HCT116 (cell line): ENCODE measurements around the gene EPS8L2. TPM values are rescaled to one million over a fixed set of nuclear protein-coding genes. Genes with fewer than 3 reads are reported as not detected.
A peak's percentile ranks its signal among the peaks of the same experiment; 100 is the strongest.

Experiments
- ATAC-seq: fragments of 200-7000 bp; cut with Tn5 transposase; 2 replicates; pipeline ENCODE4 v1.9.1; 2020; ENCODE audit warnings: mild to moderate bottlenecking, moderate library complexity
- BruUV-seq: library from RNA; stranded (reverse); fragments of 400-500 nt; replicated peaks from 2 replicates; lab custom pipeline; 2021; lab: Mats Ljungman, UMichigan
- CTCF ChIA-PET: fragments of 300-600 bp; sonication (Branson Sonifier 250); formaldehyde crosslinking; loops from one replicate; lab custom pipeline; 2021; ENCODE audit warnings: antibody characterized with exemption; lab: Charles Lee
- POLR2A ChIA-PET: fragments of 300-600, 350-600 bp; sonication (Branson Sonifier 250); formaldehyde crosslinking; loops from one replicate; lab custom pipeline; 2021; ENCODE audit warnings: antibody characterized with exemption; lab: Charles Lee
- RAD21 ChIA-PET, 2 experiments: fragments of 300-600 bp; sonication (Branson Sonifier 250); formaldehyde crosslinking; loops; one replicate each; lab custom pipeline; 2023; ENCODE audit warnings: low total read pairs in 2 of 2; ENCODE audit not compliant: uncharacterized antibody in 2 of 2, unreplicated experiment in 2 of 2, low non-redundant PET in 1 of 2; lab: Charles Lee
- DNase-seq: peaks from one replicate; pipeline ENCODE4 v3.0.0-alpha.2; 2010; ENCODE audit warnings: low read depth, low spot score
- H2AFZ ChIP-seq: fragments of 200-600 bp; shearing (Covaris generic), sonication (generic); 2 replicates; pipeline ENCODE4 v1.6.1; 2017; ENCODE audit warnings: low read depth, mixed run types, mixed read lengths, antibody characterized with exemption, low read length; ENCODE audit not compliant: poor library complexity, severe bottlenecking
- H3K27ac ChIP-seq: 2 replicates; pipeline ENCODE4 v1.5.1; 2012; ENCODE audit warnings: low read depth, low read length
- H3K27me3 ChIP-seq: fragments of 200-600 bp; sonication (generic); 2 replicates; pipeline ENCODE4 v1.6.1; 2016; ENCODE audit warnings: mixed run types, low read length, mixed read lengths; ENCODE audit not compliant: insufficient read depth
- H3K36me3 ChIP-seq, 2 experiments: fragments of 200-500 bp in 1 of 2; fragments of 200-600 bp in 1 of 2; sonication (Bioruptor generic) in 1 of 2; sonication (generic) in 1 of 2; 2 replicates each; pipeline versions ENCODE4 v1.5.1 to v1.6.1; 2014 to 2016; ENCODE audit warnings: low read length in 2 of 2, inconsistent platforms in 1 of 2, mixed read lengths in 1 of 2, mixed run types in 1 of 2; ENCODE audit not compliant: insufficient read depth in 2 of 2, control insufficient read depth in 1 of 2
- H3K4me1 ChIP-seq, 2 experiments: fragments of 200-600 bp in 1 of 2; sonication (generic) in 1 of 2; 2 replicates each; pipeline versions ENCODE4 v1.5.1 to v1.6.1; 2012 to 2017; ENCODE audit warnings: low read length in 2 of 2, inconsistent platforms in 1 of 2, mild to moderate bottlenecking in 1 of 2, mixed read lengths in 1 of 2, mixed run types in 1 of 2, moderate library complexity in 1 of 2; ENCODE audit not compliant: insufficient read depth in 2 of 2, control insufficient read depth in 1 of 2
- H3K4me2 ChIP-seq: fragments of 200-600 bp; sonication (generic); 2 replicates; pipeline ENCODE4 v1.6.1; 2017; ENCODE audit warnings: mixed run types, low read length, mixed read lengths
- H3K4me3 ChIP-seq, 2 experiments: fragments of 200-600 bp in 1 of 2; sonication (generic) in 1 of 2; replicated peaks in 1 of 2; 2 replicates each; pipeline ENCODE4 v1.5.1; 2011 to 2016; ENCODE audit warnings: low read length in 2 of 2, control low read depth in 1 of 2, low read depth in 1 of 2, mild to moderate bottlenecking in 1 of 2, mixed read lengths in 1 of 2, mixed run types in 1 of 2
- H3K79me2 ChIP-seq: fragments of 200-600 bp; sonication (generic); 2 replicates; pipeline ENCODE4 v1.6.1; 2017; ENCODE audit warnings: mild to moderate bottlenecking, mixed run types, low read length, moderate library complexity, mixed read lengths; ENCODE audit not compliant: insufficient read depth
- H3K9ac ChIP-seq: fragments of 200-600 bp; sonication (generic); 2 replicates; pipeline ENCODE4 v1.6.1; 2016; ENCODE audit warnings: low read length, mixed read lengths
- H3K9me2 ChIP-seq: fragments of 200-600 bp; sonication (generic), shearing (Covaris generic); 2 replicates; pipeline ENCODE4 v1.6.1; 2017; ENCODE audit warnings: mixed run types, mild to moderate bottlenecking, moderate library complexity; ENCODE audit not compliant: insufficient read depth
- H3K9me3 ChIP-seq, 2 experiments: fragments of 200-500 bp in 1 of 2; fragments of 200-600 bp in 1 of 2; sonication (Bioruptor generic) in 1 of 2; sonication (generic) in 1 of 2; 2 replicates each; pipeline ENCODE4 v1.6.1; 2014 to 2017; ENCODE audit warnings: low read length in 2 of 2, mixed read lengths in 2 of 2, inconsistent platforms in 1 of 2, low read depth in 1 of 2, mild to moderate bottlenecking in 1 of 2, mixed run types in 1 of 2, moderate library complexity in 1 of 2; ENCODE audit not compliant: control insufficient read depth in 1 of 2, insufficient read depth in 1 of 2
- H4K20me1 ChIP-seq: fragments of 200-600 bp; sonication (generic), shearing (Covaris generic); 2 replicates; pipeline ENCODE4 v1.6.1; 2017; ENCODE audit warnings: mixed run types, mild to moderate bottlenecking, moderate library complexity; ENCODE audit not compliant: insufficient read depth
- ATF3 ChIP-seq: IDR thresholded peaks from 2 replicates; pipeline ENCODE4 v1.6.1; 2012
- CBX3 ChIP-seq: IDR thresholded peaks from 2 replicates; pipeline ENCODE4 v1.6.1; 2012; ENCODE audit warnings: low read depth
- CEBPB ChIP-seq: IDR thresholded peaks from 2 replicates; pipeline ENCODE4 v1.6.1; 2012; ENCODE audit warnings: low read depth
- EGR1 ChIP-seq: IDR thresholded peaks from 2 replicates; pipeline ENCODE4 v1.6.1; 2012; ENCODE audit warnings: low read depth
- ELF1 ChIP-seq: IDR thresholded peaks from 2 replicates; pipeline ENCODE4 v1.6.1; 2012; ENCODE audit warnings: low read depth, borderline replicate concordance
- EZH2 ChIP-seq: fragments of 200-600 bp; sonication (generic); IDR thresholded peaks from 2 replicates; pipeline ENCODE4 v1.6.1; 2017; ENCODE audit warnings: antibody characterized with exemption, mixed run types
- EZH2phosphoT487 ChIP-seq: fragments of 200-600 bp; IDR thresholded peaks from 2 replicates; pipeline ENCODE4 v1.6.1; 2018; ENCODE audit warnings: antibody characterized with exemption, borderline replicate concordance
- FOSL1 ChIP-seq: IDR thresholded peaks from 2 replicates; pipeline ENCODE4 v1.6.1; 2012; ENCODE audit warnings: low read depth
- POLR2A ChIP-seq: IDR thresholded peaks from 2 replicates; pipeline ENCODE4 v1.7.0; 2011; ENCODE audit warnings: borderline replicate concordance; ENCODE audit not compliant: insufficient read depth, insufficient read length; ENCODE audit errors: extremely low read depth
- POLR2AphosphoS5 ChIP-seq: IDR thresholded peaks from 2 replicates; pipeline ENCODE4 v1.6.1; 2011; ENCODE audit warnings: mild to moderate bottlenecking, low read depth, low read length, moderate library complexity
- REST ChIP-seq: IDR thresholded peaks from 2 replicates; pipeline ENCODE4 v1.6.1; 2012; ENCODE audit warnings: low read depth
- SIN3A ChIP-seq: IDR thresholded peaks from 2 replicates; pipeline ENCODE4 v1.6.1; 2012; ENCODE audit warnings: low read depth
- SP1 ChIP-seq: IDR thresholded peaks from 2 replicates; pipeline ENCODE4 v1.6.1; 2012; ENCODE audit warnings: low read depth
- SRF ChIP-seq: IDR thresholded peaks from 2 replicates; pipeline ENCODE4 v1.6.1; 2012; ENCODE audit warnings: low read depth
- YY1 ChIP-seq: IDR thresholded peaks from 2 replicates; pipeline ENCODE4 v1.6.1; 2011; ENCODE audit warnings: low read length, low read depth, moderate library complexity, mild to moderate bottlenecking; ENCODE audit not compliant: insufficient replicate concordance; ENCODE audit errors: extremely low read depth
- ZFX ChIP-seq: fragments of 450-650 bp; IDR thresholded peaks from 2 replicates; pipeline ENCODE4 v1.6.1; 2017
- intact Hi-C: fragments of 100-400 bp; cut with micrococcal nuclease; formaldehyde crosslinking; loops from 2 replicates; pipeline ENCODE4 v1.10.0; 2022
- total RNA-seq: library from RNA; stranded (reverse); gene quantifications from one replicate; pipeline ENCODE4 v1.2.1, GENCODE V29; 2021; ENCODE audit not compliant: unreplicated experiment
- TF ChIP-seq, protein P1 (sequence below): IDR thresholded peaks from 2 replicates; pipeline ENCODE4 v1.6.1; 2011; ENCODE audit warnings: mild to moderate bottlenecking, low read length, moderate library complexity; ENCODE audit not compliant: insufficient replicate concordance; ENCODE audit errors: extremely low read depth
- TF ChIP-seq, protein P2 (sequence below), 3 experiments: fragments of 200-600 bp in 1 of 3; sonication (generic) in 1 of 3; IDR thresholded peaks in 2 of 3; conservative IDR thresholded peaks in 1 of 3; 2 replicates each; pipeline ENCODE4 v1.5.1; 2012 to 2017; ENCODE audit warnings: low read depth in 2 of 3, low read length in 2 of 3, antibody characterized with exemption in 1 of 3, borderline replicate concordance in 1 of 3, control low read depth in 1 of 3, mild to moderate bottlenecking in 1 of 3, mixed read lengths in 1 of 3, mixed run types in 1 of 3, moderate library complexity in 1 of 3; ENCODE audit not compliant: insufficient read depth in 1 of 3

The EPS8L2 gene
- total RNA-seq, 1 experiment from 2014 or later, result 157 TPM

- no peak for DNase-seq
- ChIA-PET RAD21 (interaction anchor here (0.6 to 1.3 kb wide), 3 partner anchors 9 to 31 kb away, joined by 3 read pairs; partner anchors contain the start of gene EPS8L2 (in 1 of the 2)), POLR2A (interaction anchor here (1.5 kb wide), 2 partner anchors 9 to 37 kb away, joined by 3 to 6 read pairs; partner anchors contain the start of gene EPS8L2)
- Histone ChIP-seq H3K36me3 (no peaks in the 10 kb centered on the region; a peak in 1 of 4 replicates), H3K4me3 (peak overlapping the region in 1 of 2 experiments; percentile 75; a peak in 2 of 4 replicates)
- no peak for TF ChIP-seq CBX3
- TF ChIP-seq, protein P1, sequence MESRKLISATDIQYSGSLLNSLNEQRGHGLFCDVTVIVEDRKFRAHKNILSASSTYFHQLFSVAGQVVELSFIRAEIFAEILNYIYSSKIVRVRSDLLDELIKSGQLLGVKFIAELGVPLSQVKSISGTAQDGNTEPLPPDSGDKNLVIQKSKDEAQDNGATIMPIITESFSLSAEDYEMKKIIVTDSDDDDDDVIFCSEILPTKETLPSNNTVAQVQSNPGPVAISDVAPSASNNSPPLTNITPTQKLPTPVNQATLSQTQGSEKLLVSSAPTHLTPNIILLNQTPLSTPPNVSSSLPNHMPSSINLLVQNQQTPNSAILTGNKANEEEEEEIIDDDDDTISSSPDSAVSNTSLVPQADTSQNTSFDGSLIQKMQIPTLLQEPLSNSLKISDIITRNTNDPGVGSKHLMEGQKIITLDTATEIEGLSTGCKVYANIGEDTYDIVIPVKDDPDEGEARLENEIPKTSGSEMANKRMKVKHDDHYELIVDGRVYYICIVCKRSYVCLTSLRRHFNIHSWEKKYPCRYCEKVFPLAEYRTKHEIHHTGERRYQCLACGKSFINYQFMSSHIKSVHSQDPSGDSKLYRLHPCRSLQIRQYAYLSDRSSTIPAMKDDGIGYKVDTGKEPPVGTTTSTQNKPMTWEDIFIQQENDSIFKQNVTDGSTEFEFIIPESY, result no peak
- no peak for TF ChIP-seq SRF
- no peak for TF ChIP-seq YY1
- no peak for TF ChIP-seq ELF1
- no peak for TF ChIP-seq POLR2A
- TF ChIP-seq FOSL1, result no peak
- TF ChIP-seq SIN3A, result no peak
- TF ChIP-seq CEBPB, result no peak
- no peak for TF ChIP-seq POLR2AphosphoS5
- TF ChIP-seq REST, result no peak
- TF ChIP-seq, protein P2, sequence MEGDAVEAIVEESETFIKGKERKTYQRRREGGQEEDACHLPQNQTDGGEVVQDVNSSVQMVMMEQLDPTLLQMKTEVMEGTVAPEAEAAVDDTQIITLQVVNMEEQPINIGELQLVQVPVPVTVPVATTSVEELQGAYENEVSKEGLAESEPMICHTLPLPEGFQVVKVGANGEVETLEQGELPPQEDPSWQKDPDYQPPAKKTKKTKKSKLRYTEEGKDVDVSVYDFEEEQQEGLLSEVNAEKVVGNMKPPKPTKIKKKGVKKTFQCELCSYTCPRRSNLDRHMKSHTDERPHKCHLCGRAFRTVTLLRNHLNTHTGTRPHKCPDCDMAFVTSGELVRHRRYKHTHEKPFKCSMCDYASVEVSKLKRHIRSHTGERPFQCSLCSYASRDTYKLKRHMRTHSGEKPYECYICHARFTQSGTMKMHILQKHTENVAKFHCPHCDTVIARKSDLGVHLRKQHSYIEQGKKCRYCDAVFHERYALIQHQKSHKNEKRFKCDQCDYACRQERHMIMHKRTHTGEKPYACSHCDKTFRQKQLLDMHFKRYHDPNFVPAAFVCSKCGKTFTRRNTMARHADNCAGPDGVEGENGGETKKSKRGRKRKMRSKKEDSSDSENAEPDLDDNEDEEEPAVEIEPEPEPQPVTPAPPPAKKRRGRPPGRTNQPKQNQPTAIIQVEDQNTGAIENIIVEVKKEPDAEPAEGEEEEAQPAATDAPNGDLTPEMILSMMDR (IDR thresholded peaks at IDR 0.05 in 2 of 3, conservative IDR thresholded peaks at IDR 0.05 in 1 of 3; ENCODE audit: borderline replicate concordance in 1 of 3, insufficient read depth in 1 of 3, low read depth in 2 of 3, low read length in 2 of 3), result no peak
- TF ChIP-seq ZFX, result no peak
- no peak for TF ChIP-seq ATF3
- no peak for TF ChIP-seq EGR1
- TF ChIP-seq EZH2phosphoT487, result no peak
- TF ChIP-seq SP1, result no peak
- no peak for TF ChIP-seq EZH2
- TF ChIP-seq, all 23 proteins: peak for 0
- peaks cover 43% of the 10 kb centered on the region for H3K79me2 ChIP-seq
- H3K27ac ChIP-seq, result no peak overlapping the region; the same call in 1 of the 2 replicates
- CTCF ChIA-PET, result interaction anchor here (1.2 to 2.9 kb wide), 3 partner anchors 9 to 66 kb away, joined by 4 to 24 read pairs (median 10); partner anchors contain the start of gene EPS8L2
- H3K4me2 ChIP-seq, result peak overlapping the region; percentile 87
- H3K27me3 ChIP-seq, result no peaks in the 10 kb centered on the region
- H3K4me1 ChIP-seq, result peaks cover 8 to 34% of the 10 kb centered on the region in 2 experiments
- H4K20me1 ChIP-seq, result no peaks in the 10 kb centered on the region
- H3K9ac ChIP-seq, result no peak overlapping the region
- no peaks in the 10 kb centered on the region for H3K9me2 ChIP-seq
- ATAC-seq, result no peak
- TSS peak; percentile 46 for BruUV-seq
- H2AFZ ChIP-seq, result no peak overlapping the region
- H3K9me3 ChIP-seq, result no peaks in the 10 kb centered on the region
- intact Hi-C loops, result loop anchor here (1.0 kb wide), 2 partner anchors 26 to 68 kb away; no protein-coding TSS in a partner anchor
These were observed 9.0 kb upstream of the EPS8L2 start for GRCh38 chr11:696955-697491.
